HG03064 (cell line): ENCODE results near the gene KLK7.
"Not testable (repeated sequence)": the region's sequence is repeated elsewhere in the genome, so short reads cannot be mapped to it uniquely, and the experiment has no call there.

ENCODE experiments used
- ATAC-seq: cut with Tn5 transposase; IDR thresholded peaks from one replicate; pipeline ENCODE4 v1.9.1; 2021; ENCODE audit warnings: low read depth; ENCODE audit not compliant: unreplicated experiment

KLK7 gene

GRCh38 chr19:51012661-51013190 is 29.0 kb upstream of the KLK7 start:
- ATAC-seq, result no peak

- no peak for ATAC-seq
Measured at GRCh38 chr19:51010066-51010795, 26.5 kb upstream of the KLK7 start.

GRCh38 chr19:51009061-51009891 is 25.6 kb upstream of the KLK7 start:
- no peak for ATAC-seq

- no peak for ATAC-seq
Measured at GRCh38 chr19:51007488-51007887, 23.8 kb upstream of the KLK7 start.

GRCh38 chr19:51006406-51006805 is 22.7 kb upstream of the KLK7 start:
- ATAC-seq, result no peak

- ATAC-seq, result no peak
Measured at GRCh38 chr19:51005248-51005647, 21.5 kb upstream of the KLK7 start.

- ATAC-seq, result no peak
Measured at GRCh38 chr19:51003316-51003715, 19.6 kb upstream of the KLK7 start.

GRCh38 chr19:51002542-51003311 is 19.0 kb upstream of the KLK7 start:
- ATAC-seq, result no peak

GRCh38 chr19:51002089-51002532 is 18.4 kb upstream of the KLK7 start:
- no peak for ATAC-seq

- no peak for ATAC-seq
Measured at GRCh38 chr19:51001515-51001914, 17.8 kb upstream of the KLK7 start, which contains the start of gene KLK8. Gene KLK8, minus strand, starts transcription at chr19:51001604. Its CDS starts 437 bp downstream, at chr19:51001167.

GRCh38 chr19:51000981-51001380 is 17.3 kb upstream of the KLK7 start:
- ATAC-seq, result no peak

- ATAC-seq, result no peak
Measured at GRCh38 chr19:51000426-51000825, 16.7 kb upstream of the KLK7 start.

- ATAC-seq, result no peak
Measured at GRCh38 chr19:50998686-50999085, 15.0 kb upstream of the KLK7 start.

GRCh38 chr19:50998061-50998460 is 14.3 kb upstream of the KLK7 start:
- ATAC-seq, result no peak

- no peak for ATAC-seq
Measured at GRCh38 chr19:50994129-50994528, 10.4 kb upstream of the KLK7 start.

GRCh38 chr19:50992666-50993035 is 8.9 kb upstream of the KLK7 start:
- ATAC-seq, result no peak

GRCh38 chr19:50984416-50984815 is 699 bp upstream of the KLK7 start:
- ATAC-seq, result not testable (repeated sequence)

- ATAC-seq, result no peak
Measured at GRCh38 chr19:50982186-50982585, 1.5 kb downstream of the KLK7 start.

GRCh38 chr19:50981587-50982146 is 2.0 kb downstream of the KLK7 start:
- no peak for ATAC-seq

GRCh38 chr19:50980208-50980607 is 3.5 kb downstream of the KLK7 start:
- no peak for ATAC-seq
